ENCODE measurements around the gene EXOC6B.

DNA sequence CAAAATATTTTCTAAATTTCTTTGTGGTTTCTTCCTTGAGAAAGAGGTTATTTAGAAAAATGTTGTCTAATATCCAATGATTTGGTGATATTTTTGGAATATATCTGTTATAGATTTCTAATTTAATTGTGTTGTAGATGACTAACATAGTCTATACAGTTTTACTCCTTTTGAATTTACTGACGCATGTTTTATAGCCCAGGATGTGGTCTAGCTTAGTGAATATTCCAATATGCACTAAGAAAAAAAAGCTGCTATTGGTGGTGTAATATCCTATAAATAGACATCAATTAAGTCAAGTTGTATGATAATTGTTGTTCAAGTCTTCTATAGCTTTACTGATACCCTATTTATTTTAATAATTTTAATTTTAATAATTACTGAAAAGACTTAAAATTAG is 437.6 kb downstream of the EXOC6B start:
- TF ChIP-seq EZH2phosphoT487 (IDR thresholded peaks at IDR 0.05; ENCODE audit: insufficient read depth, low read depth) (no peak), EZH2 (IDR thresholded peaks at IDR 0.05; ENCODE audit: insufficient read depth, poor library complexity, severe bottlenecking) (no peak)
